ENCODE results near the gene DPH7.
A peak's percentile ranks its signal among the peaks of the same experiment; 100 is the strongest.
"Not testable (repeated sequence)": the region's sequence is repeated elsewhere in the genome, so short reads cannot be mapped to it uniquely, and the experiment has no call there.

Gene DPH7

DNA sequence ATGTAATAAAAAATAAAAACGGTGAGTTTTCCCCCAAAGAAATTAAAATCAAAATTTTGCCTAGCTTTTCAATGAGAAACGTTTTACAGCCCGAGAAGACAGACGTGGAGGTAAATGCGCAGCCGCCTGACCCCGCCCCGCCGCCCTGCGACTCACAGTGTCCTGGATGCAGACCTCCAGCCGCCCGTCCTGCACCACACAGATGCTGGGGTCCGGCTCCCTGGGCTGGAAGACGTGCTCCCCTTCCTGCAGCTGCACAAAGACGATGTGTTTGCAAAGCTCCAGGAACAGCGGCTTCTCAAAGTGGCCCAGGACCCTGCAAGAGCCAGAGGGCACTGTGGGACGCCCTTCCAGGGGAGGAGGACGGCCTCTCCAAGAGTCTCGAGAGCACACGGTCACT, 36.2 kb downstream of the DPH7 start:
- H3K36me3 Mint-ChIP-seq (ENCODE audit: low read depth) = peaks cover 11% of the 10 kb centered on the region
- peaks cover 7% of the 10 kb centered on the region for H3K4me1 Mint-ChIP-seq (ENCODE audit: low read depth)
- no peak overlapping the region for H3K4me3 Mint-ChIP-seq
- intact Hi-C loops (cut with micrococcal nuclease) = no loop called here
- no peaks in the 10 kb centered on the region for H3K27me3 Mint-ChIP-seq
- H3K27ac Mint-ChIP-seq = no peak overlapping the region
- H3K9me3 Mint-ChIP-seq = no peaks in the 10 kb centered on the region

- H3K9me3 Mint-ChIP-seq = no peaks in the 10 kb centered on the region
- no peak overlapping the region for H3K27ac Mint-ChIP-seq
- no peaks in the 10 kb centered on the region for H3K27me3 Mint-ChIP-seq
- no peak overlapping the region for H3K4me3 Mint-ChIP-seq
- H3K4me1 Mint-ChIP-seq (ENCODE audit: low read depth) = peaks cover 20% of the 10 kb centered on the region
- intact Hi-C loops (cut with micrococcal nuclease) = no loop called here
- H3K36me3 Mint-ChIP-seq (ENCODE audit: low read depth) = peaks cover 21% of the 10 kb centered on the region
These were observed 38.2 kb downstream of the DPH7 start for GRCh38 chr9:137540536-137540935.

- intact Hi-C loops (cut with micrococcal nuclease) = no loop called here
These were observed 40.7 kb downstream of the DPH7 start for GRCh38 chr9:137538058-137538457.

DNA sequence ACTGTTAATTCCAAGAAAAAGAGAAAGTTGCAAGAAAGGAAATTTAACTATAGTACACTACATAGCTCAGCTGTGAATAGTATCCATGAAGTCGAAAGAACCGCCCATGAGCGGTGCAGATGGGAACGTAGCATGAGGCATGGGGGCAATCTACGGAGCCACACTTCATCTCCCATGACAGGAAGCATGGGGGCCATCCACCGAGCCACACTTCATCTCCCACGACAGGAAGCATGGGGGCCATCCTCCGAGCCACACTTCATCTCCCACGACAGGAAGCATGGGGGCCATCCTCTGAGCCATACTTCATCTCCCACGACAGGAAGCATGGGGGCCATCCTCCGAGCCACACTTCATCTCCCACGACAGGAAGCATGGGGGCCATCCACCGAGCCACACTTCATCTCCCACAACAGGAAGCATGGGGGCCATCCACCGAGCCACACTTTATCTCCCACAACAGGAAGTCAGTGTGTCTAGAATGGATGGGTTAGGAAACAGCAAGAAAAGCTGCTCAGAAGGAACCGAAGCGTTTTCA, 42.1 kb downstream of the DPH7 start:
- H3K9me3 Mint-ChIP-seq; intact Hi-C loops (cut with micrococcal nuclease); H3K4me3 Mint-ChIP-seq; H3K27ac Mint-ChIP-seq: not testable (repeated sequence)
- H3K27me3 Mint-ChIP-seq = peaks cover 13% of the 10 kb centered on the region
- H3K36me3 Mint-ChIP-seq (ENCODE audit: low read depth) = peaks cover 10% of the 10 kb centered on the region
- peaks cover 20% of the 10 kb centered on the region for H3K4me1 Mint-ChIP-seq (ENCODE audit: low read depth)

More at GRCh38 chr9:137538058-137538457, 40.7 kb downstream of the DPH7 start:
- Mint-ChIP-seq H3K27me3 (peaks cover 6% of the 10 kb centered on the region), H3K36me3 (ENCODE audit: low read depth) (peaks cover 17% of the 10 kb centered on the region), H3K4me1 (ENCODE audit: low read depth) (peaks cover 20% of the 10 kb centered on the region), H3K4me3 (no peak overlapping the region), H3K27ac (no peak overlapping the region), H3K9me3 (no peaks in the 10 kb centered on the region)

DNA sequence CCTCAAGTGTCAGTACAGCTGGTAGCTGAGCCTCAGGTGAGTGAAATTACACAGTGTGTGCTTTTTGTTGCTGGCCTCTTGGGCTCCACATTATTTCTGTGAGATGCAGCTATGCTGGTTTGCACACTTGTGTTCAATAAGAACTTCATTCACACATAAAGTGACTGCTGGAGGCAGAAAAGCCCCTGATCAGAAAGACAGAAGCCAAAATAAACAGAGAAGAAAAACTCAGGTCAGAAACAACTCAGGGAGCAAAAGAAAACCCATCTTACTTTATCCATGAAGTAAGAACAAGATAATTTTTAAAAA, 43.7 kb downstream of the DPH7 start:
- Mint-ChIP-seq H3K4me1 (ENCODE audit: low read depth) (peaks cover 36% of the 10 kb centered on the region), H3K27ac (no peak overlapping the region), H3K27me3 (peaks cover 14% of the 10 kb centered on the region), H3K4me3 (no peak overlapping the region), H3K9me3 (no peaks in the 10 kb centered on the region), H3K36me3 (ENCODE audit: low read depth) (peaks cover 10% of the 10 kb centered on the region)
- intact Hi-C loops (cut with micrococcal nuclease) = no loop called here

GRCh38 chr9:137534256-137535119, 44.2 kb downstream of the DPH7 start:
- no peaks in the 10 kb centered on the region for H3K9me3 Mint-ChIP-seq
- peaks cover 37% of the 10 kb centered on the region for H3K4me1 Mint-ChIP-seq (ENCODE audit: low read depth)
- no peak overlapping the region for H3K27ac Mint-ChIP-seq
- intact Hi-C loops (cut with micrococcal nuclease) = no loop called here
- peaks cover 14% of the 10 kb centered on the region for H3K27me3 Mint-ChIP-seq
- no peak overlapping the region for H3K4me3 Mint-ChIP-seq
- peaks cover 10% of the 10 kb centered on the region for H3K36me3 Mint-ChIP-seq (ENCODE audit: low read depth)

GRCh38 chr9:137532891-137533468, 45.7 kb downstream of the DPH7 start:
- Mint-ChIP-seq H3K36me3 (ENCODE audit: low read depth) (peaks cover 10% of the 10 kb centered on the region), H3K4me1 (ENCODE audit: low read depth) (peaks cover 37% of the 10 kb centered on the region), H3K27me3 (peaks cover 18% of the 10 kb centered on the region)
- H3K9me3 Mint-ChIP-seq; H3K27ac Mint-ChIP-seq; H3K4me3 Mint-ChIP-seq; intact Hi-C loops (cut with micrococcal nuclease): not testable (repeated sequence)

DNA sequence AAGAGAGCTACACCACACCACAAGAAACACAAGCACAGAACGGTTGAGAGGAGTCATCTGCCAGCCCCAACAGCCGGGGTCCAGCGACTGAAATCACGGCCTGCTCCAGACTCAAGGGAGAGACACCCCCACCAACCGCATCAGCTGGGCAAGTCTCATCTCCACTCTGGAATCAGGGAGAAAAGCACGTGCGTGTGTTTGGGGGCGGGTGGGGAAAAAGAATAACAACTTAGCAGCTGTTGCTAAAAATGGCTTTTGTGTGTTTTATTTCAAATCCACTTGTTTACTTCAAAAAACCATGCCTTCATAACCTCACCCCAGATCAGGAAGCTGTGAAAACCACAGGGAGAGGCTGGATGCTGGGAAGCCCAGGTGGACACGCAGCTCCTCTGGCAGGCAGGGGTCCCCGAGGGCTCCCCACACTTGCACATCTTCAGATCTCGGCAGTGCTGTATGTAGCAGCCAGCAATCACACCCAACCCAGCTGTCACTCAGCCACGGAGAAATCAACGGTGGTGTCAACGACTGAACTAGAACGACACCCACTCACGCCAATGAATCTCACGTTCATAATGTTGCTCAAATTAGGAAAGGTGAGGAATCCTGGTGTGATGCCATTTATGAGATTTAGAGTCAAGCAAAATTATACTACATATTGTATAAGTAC, 47.5 kb downstream of the DPH7 start:
- no peak overlapping the region for H3K4me3 Mint-ChIP-seq
- peaks cover 26% of the 10 kb centered on the region for H3K27me3 Mint-ChIP-seq
- H3K4me1 Mint-ChIP-seq (ENCODE audit: low read depth) = peaks cover 23% of the 10 kb centered on the region
- intact Hi-C loops (cut with micrococcal nuclease) = no loop called here
- peak overlapping the region; percentile 11 for H3K27ac Mint-ChIP-seq
- peaks cover 4% of the 10 kb centered on the region for H3K36me3 Mint-ChIP-seq (ENCODE audit: low read depth)
- H3K9me3 Mint-ChIP-seq = no peaks in the 10 kb centered on the region

GRCh38 chr9:137530331-137530730, 48.4 kb downstream of the DPH7 start:
- no peaks in the 10 kb centered on the region for H3K36me3 Mint-ChIP-seq (ENCODE audit: low read depth)
- intact Hi-C loops (cut with micrococcal nuclease) = no loop called here

GRCh38 chr9:137524981-137525317, 53.8 kb downstream of the DPH7 start:
- no peaks in the 10 kb centered on the region for H3K36me3 Mint-ChIP-seq (ENCODE audit: low read depth)
- H3K4me3 Mint-ChIP-seq = no peak overlapping the region
- H3K4me1 Mint-ChIP-seq (ENCODE audit: low read depth) = peaks cover 4% of the 10 kb centered on the region
- H3K27ac Mint-ChIP-seq = no peak overlapping the region
- intact Hi-C loops (cut with micrococcal nuclease) = loop anchor here (10.0 kb wide), 1 partner anchor 230 kb away; no protein-coding TSS in a partner anchor
- H3K27me3 Mint-ChIP-seq = peaks cover 17% of the 10 kb centered on the region
- H3K9me3 Mint-ChIP-seq = no peaks in the 10 kb centered on the region

More at GRCh38 chr9:137530331-137530730, 48.4 kb downstream of the DPH7 start:
- H3K4me1 Mint-ChIP-seq (ENCODE audit: low read depth) = peaks cover 22% of the 10 kb centered on the region
- peak overlapping the region; percentile 11 for H3K27ac Mint-ChIP-seq
- H3K4me3 Mint-ChIP-seq = no peak overlapping the region
- peaks cover 26% of the 10 kb centered on the region for H3K27me3 Mint-ChIP-seq
- H3K9me3 Mint-ChIP-seq = no peaks in the 10 kb centered on the region

GRCh38 chr9:137524161-137524980, 54.4 kb downstream of the DPH7 start:
- peaks cover 4% of the 10 kb centered on the region for H3K4me1 Mint-ChIP-seq (ENCODE audit: low read depth)
- intact Hi-C loops (cut with micrococcal nuclease) = loop anchor here (10.0 kb wide), 1 partner anchor 230 kb away; no protein-coding TSS in a partner anchor
- H3K4me3 Mint-ChIP-seq = no peak overlapping the region
- H3K9me3 Mint-ChIP-seq = no peaks in the 10 kb centered on the region
- peaks cover 17% of the 10 kb centered on the region for H3K27me3 Mint-ChIP-seq
- no peak overlapping the region for H3K27ac Mint-ChIP-seq
- H3K36me3 Mint-ChIP-seq (ENCODE audit: low read depth) = no peaks in the 10 kb centered on the region

GRCh38 chr9:137522746-137523455, 55.8 kb downstream of the DPH7 start:
- intact Hi-C loops (cut with micrococcal nuclease) = loop anchor here (10.0 kb wide), 1 partner anchor 228 kb away; no protein-coding TSS in a partner anchor
- peaks cover 13% of the 10 kb centered on the region for H3K27me3 Mint-ChIP-seq
- H3K36me3 Mint-ChIP-seq (ENCODE audit: low read depth) = no peaks in the 10 kb centered on the region
- H3K9me3 Mint-ChIP-seq = no peaks in the 10 kb centered on the region
- H3K27ac Mint-ChIP-seq = no peak overlapping the region
- H3K4me1 Mint-ChIP-seq (ENCODE audit: low read depth) = peaks cover 4% of the 10 kb centered on the region
- no peak overlapping the region for H3K4me3 Mint-ChIP-seq

DNA sequence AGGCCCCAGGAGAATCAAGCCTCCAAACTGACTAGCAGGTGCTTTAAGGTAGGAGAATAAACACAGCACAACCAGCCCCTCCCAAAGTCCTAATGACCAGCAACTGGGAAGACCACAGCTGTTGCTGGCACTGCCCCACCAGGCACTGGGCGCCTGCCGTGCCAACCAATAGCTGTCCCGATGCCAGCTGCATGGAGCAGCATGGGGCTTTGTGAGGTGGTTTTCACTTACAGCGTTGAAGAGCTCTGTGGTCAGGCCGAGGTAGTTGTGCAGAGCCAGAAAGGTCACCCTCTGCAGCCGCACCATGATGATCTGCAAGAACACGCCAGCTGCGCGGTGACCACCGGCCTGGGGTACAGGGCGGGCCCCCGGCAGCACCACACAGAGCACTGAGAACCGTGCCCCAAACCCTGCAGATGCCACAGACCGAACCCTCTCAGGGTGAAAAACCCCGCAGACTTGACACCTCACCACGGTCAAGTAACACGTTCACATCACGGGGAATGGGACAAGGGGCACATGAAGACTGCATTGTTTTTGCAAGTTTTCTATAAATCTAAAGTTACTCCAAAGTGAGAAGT, 57.2 kb downstream of the DPH7 start:
- Mint-ChIP-seq H3K27ac (no peak overlapping the region), H3K27me3 (peaks cover 6% of the 10 kb centered on the region), H3K4me1 (ENCODE audit: low read depth) (peaks cover 4% of the 10 kb centered on the region), H3K36me3 (ENCODE audit: low read depth) (no peaks in the 10 kb centered on the region), H3K4me3 (no peak overlapping the region), H3K9me3 (no peaks in the 10 kb centered on the region)
- intact Hi-C loops (cut with micrococcal nuclease) = loop anchor here (10.0 kb wide), 1 partner anchor 227 kb away; no protein-coding TSS in a partner anchor

Data from dendritic cell treated with granulocyte-macrophage colony-stimulating factor and Interleukin-4, amounts not matched to agents 40 ng/mL and 50 ng/mL, for 4 days (primary cell).